Ishikawa (cell line): Measurements from ENCODE around the gene ANKRD40.

Source experiments
- CEBPB ChIP-seq: IDR thresholded peaks from 2 replicates; pipeline ENCODE4 v1.6.1; 2012
- CREB1 ChIP-seq: IDR thresholded peaks from 2 replicates; pipeline ENCODE4 v1.6.1; 2012; ENCODE audit warnings: low read depth
- EGR1 ChIP-seq: IDR thresholded peaks from 2 replicates; pipeline ENCODE4 v1.6.1; 2012
- EP300 ChIP-seq: IDR thresholded peaks from 2 replicates; pipeline ENCODE4 v1.6.1; 2012; ENCODE audit warnings: borderline replicate concordance
- FOXM1 ChIP-seq: IDR thresholded peaks from 2 replicates; pipeline ENCODE4 v1.6.1; 2012; ENCODE audit warnings: low read depth, borderline replicate concordance
- NFIC ChIP-seq: IDR thresholded peaks from 2 replicates; pipeline ENCODE4 v1.6.1; 2012
- RAD21 ChIP-seq: IDR thresholded peaks from 2 replicates; pipeline ENCODE4 v1.6.1; 2012; ENCODE audit warnings: low read depth
- REST ChIP-seq: IDR thresholded peaks from 2 replicates; pipeline ENCODE4 v1.6.1; 2012; ENCODE audit warnings: low read depth, mild to moderate bottlenecking
- TAF1 ChIP-seq: IDR thresholded peaks from 2 replicates; pipeline ENCODE4 v1.6.1; 2012; ENCODE audit warnings: low read depth, mild to moderate bottlenecking
- TCF12 ChIP-seq: IDR thresholded peaks from 2 replicates; pipeline ENCODE4 v1.6.1; 2012; ENCODE audit warnings: low read depth
- TEAD4 ChIP-seq: IDR thresholded peaks from 2 replicates; pipeline ENCODE4 v1.6.1; 2012
- USF1 ChIP-seq: IDR thresholded peaks from 2 replicates; pipeline ENCODE4 v1.6.1; 2012
- YY1 ChIP-seq: IDR thresholded peaks from 2 replicates; pipeline ENCODE4 v1.6.1; 2012; ENCODE audit warnings: low read depth
- ZBTB7A ChIP-seq: IDR thresholded peaks from 2 replicates; pipeline ENCODE4 v1.6.1; 2012; ENCODE audit warnings: low read depth
- TF ChIP-seq, protein P1 (sequence below): IDR thresholded peaks from 2 replicates; pipeline ENCODE4 v1.6.1; 2012

Gene ANKRD40

GRCh38 chr17:50739098-50739497 lies 31.4 kb upstream of the ANKRD40 start:
- TF ChIP-seq EP300 (no peak), TEAD4 (no peak)

DNA sequence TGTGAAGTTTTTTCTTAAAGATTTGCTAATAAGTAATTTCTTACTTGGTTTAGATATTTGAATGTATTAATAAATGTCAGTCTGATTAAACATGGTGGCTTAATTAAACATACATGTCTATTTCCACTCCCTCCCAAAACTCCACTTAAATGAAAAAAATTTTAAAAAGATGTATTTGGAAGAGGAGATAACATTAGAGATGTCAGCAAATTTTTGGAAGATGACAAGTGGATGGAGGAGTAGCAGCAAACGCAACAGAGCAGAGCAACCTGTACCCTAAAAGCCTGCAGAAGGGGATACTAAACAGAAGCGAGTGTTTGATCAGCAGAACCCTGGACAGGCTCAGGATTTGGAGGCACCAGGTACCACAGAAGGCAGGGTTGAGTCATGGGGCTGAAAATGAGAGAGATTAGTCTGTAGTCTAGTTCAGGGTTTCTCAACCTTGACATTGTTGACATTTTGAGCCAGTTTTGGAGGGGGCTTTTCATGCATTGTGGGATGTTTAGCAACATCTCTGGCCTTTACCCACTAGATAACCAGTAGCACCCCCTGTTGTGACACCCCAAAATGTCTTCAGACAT lies 29.5 kb upstream of the ANKRD40 start:
- TF ChIP-seq NFIC (no peak), EGR1 (no peak), CEBPB (no peak), CREB1 (no peak), RAD21 (no peak), EP300 (no peak), TCF12 (no peak), TAF1 (no peak), ZBTB7A (no peak), FOXM1 (no peak), TEAD4 (no peak), REST (no peak), USF1 (no peak), YY1 (no peak)
- TF ChIP-seq, protein P1, sequence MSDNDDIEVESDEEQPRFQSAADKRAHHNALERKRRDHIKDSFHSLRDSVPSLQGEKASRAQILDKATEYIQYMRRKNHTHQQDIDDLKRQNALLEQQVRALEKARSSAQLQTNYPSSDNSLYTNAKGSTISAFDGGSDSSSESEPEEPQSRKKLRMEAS = no peak

GRCh38 chr17:50735287-50735686 lies 27.6 kb upstream of the ANKRD40 start:
- TF ChIP-seq ZBTB7A (no peak), EP300 (no peak), TAF1 (no peak), REST (no peak), TCF12 (no peak), EGR1 (no peak), TEAD4 (no peak), RAD21 (no peak), CREB1 (no peak), USF1 (no peak), FOXM1 (no peak)
- TF ChIP-seq, protein P1 = no peak

- no peak for TF ChIP-seq YY1
- TF ChIP-seq CREB1 = no peak
- TF ChIP-seq EGR1 = no peak
- TF ChIP-seq TEAD4 = no peak
- no peak for TF ChIP-seq NFIC
- no peak for TF ChIP-seq TCF12
- TF ChIP-seq RAD21 = no peak
- no peak for TF ChIP-seq REST
- TF ChIP-seq, protein P1 = no peak
- TF ChIP-seq TAF1 = no peak
- no peak for TF ChIP-seq USF1
- TF ChIP-seq EP300 = no peak
Observed at GRCh38 chr17:50731575-50732460, 24.1 kb upstream of the ANKRD40 start.
